Hematopoietic multipotent progenitor cell (in vitro differentiated cells): Measurements from ENCODE around the gene PIK3C3. TPM values are rescaled to one million over a fixed set of nuclear protein-coding genes. Genes with fewer than 3 reads are reported as not detected.
"Not testable (repeated sequence)": the region's sequence is repeated elsewhere in the genome, so short reads cannot be mapped to it uniquely, and the experiment has no call there.

Experiments used
- DNase-seq, 3 donors: peaks; one replicate each; pipeline ENCODE4 v3.0.0-alpha.2; 2011 to 2015; ENCODE audit warnings: low read depth in 2 of 3, low spot score in 2 of 3
- total RNA-seq: library from RNA; depleted of rRNA; stranded (reverse); fragments of >200 nt; gene quantifications from one replicate; pipeline ENCODE4 v1.2.3, GENCODE V29; 2012

Gene PIK3C3
- total RNA-seq, 1 donor, result 14.8 TPM

DNA sequence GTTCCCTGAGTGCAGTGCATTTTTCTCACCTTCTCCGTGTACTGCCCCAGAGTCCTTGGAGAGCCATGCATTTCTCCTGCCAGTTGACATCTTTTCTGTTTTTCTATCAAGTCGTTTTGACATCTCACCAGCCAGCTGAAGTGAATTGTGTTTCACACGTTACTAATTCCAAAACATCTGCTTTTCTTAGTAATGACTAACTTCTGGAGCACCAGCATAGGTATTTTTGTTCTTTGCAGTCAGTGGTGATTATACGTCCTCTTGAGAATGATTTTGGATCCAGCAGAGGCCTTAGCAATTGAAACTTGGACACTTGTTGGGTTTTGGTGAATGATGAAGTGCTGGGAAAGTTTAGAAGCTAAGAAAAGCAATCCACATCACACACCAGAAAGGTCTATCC lies 112.5 kb downstream of the PIK3C3 start:
- DNase-seq, result no peak

DNA sequence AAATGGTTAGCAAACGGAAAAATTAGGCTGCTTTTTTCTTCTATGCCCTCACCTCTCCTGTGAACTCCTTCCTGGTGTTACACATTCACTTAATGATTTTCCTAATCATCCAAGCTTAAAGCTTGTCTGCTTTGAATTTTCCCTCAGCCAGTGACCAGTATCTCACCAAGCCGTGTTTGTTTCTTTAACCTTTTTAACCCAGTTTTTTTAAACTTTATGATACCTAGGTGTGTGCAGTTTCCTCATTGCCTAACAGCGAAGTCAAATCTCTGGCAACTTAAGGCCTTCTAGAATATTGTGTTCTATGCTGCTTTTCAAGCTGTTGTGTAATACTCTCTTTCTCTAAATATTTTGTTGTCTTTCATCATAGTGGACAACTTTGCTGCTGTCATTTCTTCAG lies 113.0 kb downstream of the PIK3C3 start:
- DNase-seq, result no peak

DNA sequence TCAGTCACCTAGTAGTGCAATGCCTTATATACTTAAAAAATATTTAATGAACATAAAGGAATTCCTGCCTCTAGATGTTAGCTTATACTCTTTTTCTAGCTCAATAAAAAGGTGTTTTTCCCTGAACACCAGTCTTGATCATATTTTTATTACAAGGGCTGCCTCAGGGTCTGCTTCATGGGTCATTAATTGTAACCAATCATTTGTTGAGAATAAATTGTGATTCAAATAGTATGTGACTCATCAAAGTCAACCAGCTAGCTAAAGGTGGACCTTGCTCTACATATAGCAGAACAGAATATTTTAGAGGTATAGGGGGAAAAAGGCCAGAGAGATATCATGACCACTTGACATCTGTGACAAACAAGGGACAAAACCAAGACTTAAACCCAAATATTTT lies 114.0 kb downstream of the PIK3C3 start:
- no peak for DNase-seq

DNA sequence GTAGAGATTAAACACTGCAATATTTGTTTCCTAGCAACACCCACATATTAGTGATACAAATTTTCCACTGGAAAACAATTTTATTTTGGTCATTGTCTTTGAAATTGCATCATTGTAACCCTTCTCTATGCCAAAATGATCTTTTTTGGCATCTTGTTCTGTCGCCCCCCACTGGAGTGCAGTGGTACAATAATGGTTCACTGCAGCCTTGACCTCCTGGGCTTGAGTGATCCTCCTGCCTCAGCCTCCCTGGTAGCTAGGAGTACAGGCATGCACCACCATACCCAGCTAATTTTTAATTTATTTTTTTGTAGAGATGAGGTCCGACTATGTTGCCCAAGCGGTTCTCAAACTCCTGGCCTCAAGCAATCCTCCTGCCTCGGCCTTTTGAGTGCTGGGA lies 117.4 kb downstream of the PIK3C3 start:
- no peak for DNase-seq

DNA sequence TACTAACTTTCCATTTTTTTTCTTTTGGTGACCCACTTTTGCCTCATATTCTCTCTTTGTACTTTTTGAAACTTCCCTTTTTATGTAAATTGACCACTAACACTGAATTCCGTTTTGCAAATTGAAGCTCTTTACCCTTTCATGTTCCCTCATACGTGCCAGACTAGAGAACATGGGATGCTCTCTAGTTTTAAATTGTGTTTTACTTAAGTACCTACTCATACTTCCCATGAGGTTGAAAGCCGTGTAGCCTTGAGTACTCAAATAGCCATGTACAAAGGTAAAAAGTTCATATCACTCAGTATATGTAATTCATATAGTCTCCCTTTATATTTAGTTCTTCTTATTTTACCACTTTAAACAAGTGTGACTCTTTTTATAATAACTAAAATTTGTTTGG lies 119.7 kb downstream of the PIK3C3 start:
- no peak for DNase-seq

DNA sequence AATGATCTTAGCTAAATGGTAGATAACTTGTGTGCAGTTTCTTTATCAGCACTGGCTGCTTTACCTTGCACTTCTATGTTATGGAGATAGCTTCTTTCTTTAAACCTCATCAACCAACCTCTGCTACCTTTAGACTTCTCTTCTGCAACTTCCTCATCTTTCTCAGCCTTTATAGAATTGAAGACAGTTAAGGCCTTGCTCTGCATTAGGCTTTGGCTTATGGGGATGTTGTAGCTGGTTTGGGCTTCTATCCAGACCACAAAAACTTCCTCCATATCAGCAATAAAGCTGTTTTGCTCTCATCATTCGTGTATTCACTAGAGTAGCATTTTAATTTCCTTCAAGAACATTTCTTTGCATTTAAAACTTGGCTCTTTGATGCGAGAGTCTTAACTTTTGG lies 123.7 kb downstream of the PIK3C3 start:
- peak in 2 of 3 donors; percentile 5 to 64 for DNase-seq

DNA sequence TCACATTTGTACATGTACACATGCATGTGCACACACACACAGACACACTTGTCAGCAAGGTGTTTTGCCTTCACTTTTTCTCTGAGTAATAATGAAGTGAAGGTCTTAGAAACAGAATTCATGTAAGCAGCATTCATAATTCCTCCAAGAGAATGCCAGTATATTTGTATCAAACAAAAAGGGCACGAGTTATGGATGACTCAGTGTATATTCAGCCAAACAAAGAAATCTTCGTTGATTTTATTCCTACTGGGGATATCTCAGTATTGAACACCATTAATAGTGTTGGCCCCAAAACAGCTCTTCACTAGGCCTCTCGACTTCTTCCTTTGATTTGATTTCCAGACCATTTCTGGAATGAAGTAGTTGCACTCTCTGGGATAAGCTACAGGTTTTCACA lies 125.3 kb downstream of the PIK3C3 start:
- DNase-seq, result no peak

DNA sequence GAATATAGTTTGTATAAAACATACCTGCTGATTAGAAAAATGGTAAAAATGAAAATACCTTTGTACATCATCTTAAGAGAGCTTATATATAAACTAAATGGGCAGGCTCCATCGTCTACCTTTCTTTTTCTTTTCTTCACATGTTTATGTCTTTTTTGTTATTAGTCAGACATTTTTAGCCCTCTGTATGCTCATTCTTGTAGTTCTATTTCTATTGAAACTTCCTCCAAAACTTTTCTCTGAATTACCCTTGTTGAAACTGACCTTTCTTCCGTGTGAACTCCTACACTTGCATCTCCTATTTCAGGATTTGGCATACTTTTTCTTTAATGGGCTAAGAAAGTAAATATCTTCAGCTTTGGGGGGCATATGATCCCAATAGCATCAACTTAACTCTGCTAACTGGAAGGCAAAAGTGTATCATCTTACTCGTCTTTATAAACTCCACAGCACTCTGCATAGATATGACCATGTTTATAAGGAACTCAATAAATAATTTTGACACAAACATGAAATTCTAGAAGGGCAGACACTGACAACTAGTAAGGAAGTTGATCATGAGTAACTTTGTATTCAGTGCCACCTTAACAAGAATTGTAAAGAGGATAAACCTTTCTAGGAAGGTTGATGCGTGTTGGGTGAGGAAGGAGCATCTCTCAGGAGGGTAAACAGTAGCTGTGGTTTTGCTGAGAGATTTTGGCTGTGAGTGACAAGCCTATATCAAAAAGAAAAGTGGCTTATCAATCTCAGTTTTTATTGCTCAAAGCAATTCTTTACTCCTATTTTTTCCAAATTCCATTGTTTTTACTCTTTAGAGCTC lies 127.6 kb downstream of the PIK3C3 start:
- DNase-seq, result no peak

DNA sequence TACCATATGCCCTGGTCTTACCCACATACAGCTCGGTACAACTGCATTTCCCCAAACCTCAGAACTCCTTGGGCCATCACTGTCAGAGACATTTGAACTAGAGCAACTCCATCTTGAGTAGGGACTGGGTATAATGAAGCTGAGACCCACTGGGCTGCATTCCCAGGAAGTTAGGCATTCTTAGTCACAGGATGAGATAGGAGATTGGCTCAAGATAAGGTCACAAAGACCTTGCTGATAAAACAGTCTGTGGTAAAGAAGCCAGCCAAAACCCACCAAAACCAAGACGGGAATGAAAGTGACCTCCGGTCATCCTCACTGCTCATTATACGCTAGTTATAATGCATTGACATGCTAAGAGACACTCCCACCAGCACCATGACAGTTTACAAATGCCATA lies 131.3 kb downstream of the PIK3C3 start:
- no peak for DNase-seq

DNA sequence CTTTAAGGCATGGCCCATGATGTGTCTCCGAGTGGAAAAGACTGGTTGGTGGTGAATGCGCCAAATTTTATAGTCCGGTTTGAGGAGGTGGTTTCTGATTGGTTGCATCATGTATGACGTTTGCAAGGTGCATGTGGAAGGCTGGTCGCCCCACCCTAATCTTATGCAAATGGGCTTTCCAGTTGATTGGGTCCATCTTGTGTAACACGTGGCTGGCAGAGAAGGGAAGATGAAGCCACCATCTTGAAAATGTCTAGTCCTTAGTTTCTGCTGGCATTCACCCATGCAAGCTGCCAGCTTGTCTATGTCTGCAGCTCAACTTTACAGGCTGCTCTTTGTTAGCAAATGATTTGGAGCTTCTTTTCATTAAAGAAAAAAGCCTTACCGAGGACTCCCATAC lies 132.2 kb downstream of the PIK3C3 start:
- DNase-seq, result no peak

DNA sequence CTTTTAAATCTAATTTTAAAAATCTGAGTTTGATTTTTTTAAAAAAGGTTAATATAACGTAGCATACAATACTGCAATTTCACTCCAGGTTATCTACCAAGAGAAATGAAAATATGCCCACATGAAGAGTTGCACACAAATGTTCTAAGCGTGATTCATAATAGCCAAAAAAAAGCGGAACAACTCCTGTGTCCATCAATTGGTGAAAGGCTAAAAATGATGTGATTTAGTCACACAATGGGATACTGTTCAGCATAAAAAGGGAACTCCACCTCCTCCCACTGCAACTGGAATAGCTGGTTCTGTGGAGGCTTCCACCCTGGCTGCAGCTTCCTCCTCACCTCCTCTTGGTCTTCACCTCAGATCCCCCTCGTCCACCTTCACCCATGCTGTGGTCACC lies 132.8 kb downstream of the PIK3C3 start:
- no peak for DNase-seq

DNA sequence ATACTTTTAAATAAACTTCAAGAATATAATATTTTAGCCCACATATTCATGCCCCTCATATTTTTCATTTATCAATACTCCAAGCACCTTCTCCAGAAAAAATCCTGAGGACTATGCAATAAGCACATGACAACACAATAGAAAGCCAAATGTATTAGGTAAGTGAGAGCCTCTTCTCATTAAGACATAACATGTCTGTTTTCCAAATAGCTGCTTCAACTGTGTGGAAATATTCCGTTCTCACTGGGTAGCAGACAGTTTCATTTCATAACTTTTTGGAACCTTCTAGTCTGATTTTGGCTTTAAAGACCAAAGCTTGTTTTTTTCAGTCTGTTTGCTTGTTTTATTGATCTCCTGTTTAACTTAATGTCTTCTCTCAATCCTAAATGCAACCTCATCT lies 137.8 kb downstream of the PIK3C3 start:
- no peak for DNase-seq

DNA sequence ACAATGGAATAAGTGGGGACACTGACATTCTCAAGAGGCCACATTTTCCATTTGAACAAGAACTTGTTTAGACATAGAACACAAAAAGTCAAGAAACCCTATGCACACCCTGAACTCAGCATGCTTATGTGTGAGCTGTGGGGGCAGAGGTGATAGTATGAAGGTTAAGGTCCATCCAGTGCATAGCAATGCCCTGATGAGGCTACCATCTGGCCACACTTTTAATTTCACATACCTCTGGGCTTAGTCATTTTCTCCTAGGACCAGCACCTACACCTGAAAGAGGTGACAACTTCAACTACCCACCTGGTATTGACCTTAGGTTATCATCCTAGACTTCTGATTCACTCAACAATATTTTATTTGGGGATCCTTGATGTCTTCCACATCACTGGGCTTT lies 139.8 kb downstream of the PIK3C3 start:
- DNase-seq, result no peak

DNA sequence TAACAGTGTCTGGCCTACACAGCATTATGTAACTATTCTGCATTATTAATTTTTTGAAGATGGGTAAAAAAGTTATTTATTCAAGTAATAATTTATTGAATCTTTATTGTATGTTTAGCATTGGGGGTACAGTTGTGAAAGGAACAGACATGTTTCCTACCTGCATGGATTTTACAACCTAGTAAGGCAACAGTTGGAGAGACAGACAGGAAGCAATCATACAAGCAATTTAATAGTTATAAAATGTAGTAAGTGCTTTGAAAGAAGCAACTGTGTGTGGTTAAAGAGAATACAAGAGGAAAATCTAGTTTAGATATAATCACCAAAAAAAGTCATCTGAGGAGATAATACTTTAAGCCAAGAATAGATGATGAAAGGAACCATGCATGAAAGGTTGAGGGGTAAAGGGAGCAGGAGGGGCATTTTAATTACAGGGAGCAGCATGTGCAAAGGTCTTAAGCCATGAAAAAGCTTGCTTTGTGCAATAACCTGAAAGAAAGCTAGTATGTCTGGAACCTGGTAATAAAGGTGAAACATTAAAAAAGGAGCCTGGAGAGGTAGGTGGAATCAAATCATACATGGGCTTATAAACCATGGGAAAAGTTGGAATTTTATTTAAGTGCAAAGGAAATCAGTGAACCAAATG lies 140.8 kb downstream of the PIK3C3 start:
- DNase-seq, result no peak

DNA sequence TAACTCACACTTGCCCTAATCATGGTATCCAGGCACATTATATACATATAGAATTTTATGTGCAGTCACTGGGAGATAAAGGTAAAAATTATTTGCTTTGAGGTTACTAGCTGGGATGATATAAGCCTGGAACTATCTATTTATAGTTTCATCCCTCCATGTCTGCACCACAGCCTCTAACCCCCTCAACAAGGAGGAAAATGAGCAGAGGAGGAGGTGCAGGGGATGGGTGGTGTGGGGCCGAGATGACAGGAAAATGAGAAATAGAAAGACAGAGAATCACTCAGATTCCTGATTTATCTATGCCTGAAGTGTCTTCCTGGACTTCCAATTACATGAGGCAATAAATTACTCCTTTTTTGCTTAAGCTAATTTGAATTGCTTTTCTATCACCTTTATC lies 145.2 kb downstream of the PIK3C3 start:
- no peak for DNase-seq

DNA sequence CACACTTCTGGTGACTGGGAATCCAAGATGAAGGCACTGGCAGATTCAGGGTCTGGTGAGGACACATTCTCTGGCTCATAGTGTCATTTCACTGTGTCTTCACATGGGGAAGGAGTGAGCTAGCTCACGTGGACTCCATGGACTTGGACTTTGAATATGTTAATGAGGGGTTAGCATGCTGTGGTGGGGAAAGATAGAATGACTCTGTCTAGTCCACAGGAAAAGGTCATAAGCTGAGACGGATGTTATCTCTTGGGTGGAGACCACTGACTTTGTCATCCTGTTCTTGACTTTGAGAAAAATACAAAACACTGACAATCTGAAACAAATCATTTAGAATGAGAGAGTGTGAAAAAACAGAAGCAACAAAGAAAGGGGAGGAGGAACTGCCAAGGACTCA lies 145.9 kb downstream of the PIK3C3 start:
- no peak for DNase-seq

DNA sequence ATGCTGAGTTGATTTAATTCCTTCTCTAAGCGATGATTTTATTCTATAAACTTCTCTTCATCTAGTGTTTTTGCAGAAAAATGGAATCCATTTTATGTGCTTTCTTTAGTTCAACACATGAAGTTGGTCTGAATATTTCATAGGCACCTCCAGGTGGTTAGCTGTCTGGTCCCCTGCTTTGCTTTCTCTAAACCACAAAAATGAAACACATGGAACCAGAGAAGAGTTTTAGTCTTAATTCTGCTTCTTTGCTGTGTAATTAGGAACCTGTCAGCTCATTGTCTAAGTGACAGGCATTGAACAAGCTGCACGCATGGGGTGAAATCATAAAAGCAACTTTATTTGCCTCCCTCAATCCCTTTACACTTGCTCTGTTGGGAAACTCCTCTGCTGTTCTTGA lies 150.4 kb downstream of the PIK3C3 start:
- no peak for DNase-seq

DNA sequence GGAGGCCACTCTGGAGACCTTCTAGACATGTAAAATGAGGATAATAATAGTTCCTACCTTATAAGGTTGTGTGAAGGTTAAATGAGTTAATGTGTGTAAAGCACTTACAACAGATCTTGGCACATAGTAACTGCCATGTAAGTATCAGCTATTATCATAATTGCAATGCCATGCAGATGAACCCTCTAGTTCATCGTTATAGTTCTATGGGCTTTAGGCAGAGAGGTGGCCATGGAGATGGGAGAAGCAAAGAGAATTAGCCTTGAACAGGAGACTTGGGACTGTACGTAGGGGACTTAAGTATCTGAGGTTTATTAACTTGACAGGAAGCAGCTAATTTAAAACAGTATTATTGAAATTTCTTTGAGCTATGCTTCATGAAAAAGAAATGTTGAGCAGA lies 151.8 kb downstream of the PIK3C3 start:
- no peak for DNase-seq

DNA sequence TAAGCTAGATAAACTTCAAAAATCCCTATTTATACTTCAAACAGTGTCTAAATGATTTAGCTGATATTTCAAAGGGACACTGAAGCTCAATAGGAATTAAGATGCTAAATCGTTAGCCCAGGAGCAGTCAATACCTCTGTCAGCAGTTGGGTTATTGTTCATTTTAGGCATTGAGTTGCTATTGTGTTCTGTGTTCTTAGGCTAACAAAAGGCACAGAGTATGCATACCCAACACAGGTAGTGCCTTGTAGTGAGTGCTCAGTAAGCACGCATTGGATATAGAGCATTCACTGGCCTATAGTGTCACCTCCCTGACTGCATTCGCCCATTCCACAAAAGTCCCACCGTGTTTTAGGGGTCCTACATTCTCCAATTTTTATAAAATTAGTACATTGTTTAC lies 152.3 kb downstream of the PIK3C3 start:
- DNase-seq, result no peak

DNA sequence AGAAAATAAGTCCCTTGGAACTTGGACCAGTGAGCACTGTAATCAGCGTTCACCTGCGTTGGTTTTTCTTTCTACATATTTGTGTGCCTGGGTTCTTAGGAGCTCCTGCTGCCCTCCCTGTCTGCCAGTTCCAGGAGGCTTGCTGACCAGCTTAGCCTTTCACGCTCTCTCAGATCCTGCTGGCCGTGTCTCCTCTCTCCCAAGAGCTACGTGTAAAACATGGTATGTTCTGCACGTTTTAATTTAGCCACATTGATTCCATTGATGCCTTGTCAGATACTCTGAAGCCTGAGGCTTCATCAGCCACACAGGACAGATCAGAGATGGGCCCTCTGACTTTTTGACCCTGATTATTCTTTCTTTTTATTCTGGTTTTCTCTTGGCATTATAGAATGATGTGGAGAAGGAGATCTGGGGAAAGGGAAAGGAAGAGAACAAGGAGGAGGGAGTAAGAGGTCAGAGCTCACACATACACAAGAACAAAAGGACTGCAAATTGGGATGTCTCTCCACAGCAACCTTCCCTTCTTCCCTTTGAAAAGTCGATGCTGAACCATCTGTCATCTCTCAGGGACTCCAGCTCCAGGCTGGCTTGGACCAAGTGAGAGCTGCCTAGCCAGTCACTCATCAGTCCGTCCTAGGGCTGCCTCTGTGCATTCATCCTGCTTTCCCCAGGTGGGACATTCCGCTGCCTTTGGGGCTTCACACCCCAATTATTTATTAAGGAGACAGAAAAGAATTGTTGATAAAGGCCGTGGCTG lies 152.8 kb downstream of the PIK3C3 start:
- no peak for DNase-seq

DNA sequence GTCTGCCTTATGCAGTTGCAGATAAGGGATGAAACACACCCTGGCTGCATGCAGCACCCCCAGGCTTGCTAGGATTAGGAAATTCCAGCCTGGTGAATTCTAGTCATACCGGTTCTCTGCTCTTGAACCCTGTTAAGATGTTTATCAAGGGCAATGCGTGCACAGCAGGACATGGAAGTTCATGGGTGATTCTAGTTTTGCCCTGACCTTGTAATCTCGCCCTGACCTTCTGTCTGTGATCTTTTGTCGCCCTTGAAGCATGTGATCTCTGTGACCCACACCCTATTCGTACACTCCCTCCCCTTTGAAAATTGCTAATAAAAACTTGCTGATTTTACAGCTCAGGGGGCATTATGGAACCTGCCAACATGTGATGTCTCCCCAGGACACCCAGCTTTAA lies 157.1 kb downstream of the PIK3C3 start:
- DNase-seq, result not testable (repeated sequence)
